B cell (primary cell): Measurements from ENCODE around the gene SARNP. TPM values are rescaled to one million over a fixed set of nuclear protein-coding genes. Genes with fewer than 3 reads are reported as not detected.

Source experiments
- ATAC-seq: fragments of 200-7000 bp; cut with Tn5 transposase; one replicate; pipeline ENCODE4 v1.10.0; 2021; ENCODE audit warnings: low read depth, mild to moderate bottlenecking, moderate number of reproducible peaks, moderate library complexity
- CTCF ChIA-PET: fragments of 350-600 bp; sonication (Branson Sonifier 250); formaldehyde crosslinking; loops from one replicate; lab custom pipeline; 2021; ENCODE audit warnings: antibody characterized with exemption, inconsistent platforms; lab: Charles Lee
- POLR2A ChIA-PET: fragments of 350-600 bp; sonication (Branson Sonifier 250); formaldehyde crosslinking; loops from one replicate; lab custom pipeline; 2021; ENCODE audit warnings: antibody characterized with exemption; lab: Charles Lee
- DNase-seq: peaks from one replicate; pipeline ENCODE4 v3.0.0; 2013
- H2AFZ ChIP-seq: 2 replicates; pipeline ENCODE4 v1.6.1; 2012; ENCODE audit warnings: mild to moderate bottlenecking, low read depth, low read length; ENCODE audit not compliant: insufficient read depth, poor library complexity, severe bottlenecking
- H3K27ac ChIP-seq, 2 donors: 1 replicate in 1 of 2; 2 replicates in 1 of 2; pipeline ENCODE4 v1.5.1; 2012 to 2013; ENCODE audit warnings: low read length in 2 of 2, mild to moderate bottlenecking in 2 of 2, moderate library complexity in 1 of 2
- H3K27me3 ChIP-seq, 4 experiments: fragments of 200-600 bp in 1 of 4; sonication (generic) in 1 of 4; replicated peaks in 1 of 4; 1 replicate in 2 of 4; 2 replicates in 2 of 4; pipeline versions ENCODE4 v1.6.1 to v1.7.0; 2013 to 2016; ENCODE audit warnings: low read length in 3 of 4, mild to moderate bottlenecking in 2 of 4, mixed read lengths in 1 of 4, moderate library complexity in 1 of 4; ENCODE audit not compliant: insufficient read depth in 4 of 4, control insufficient read depth in 3 of 4; ENCODE audit errors: control extremely low read depth in 1 of 4
- H3K36me3 ChIP-seq, 2 experiments: replicated peaks in 1 of 2; 1 replicate in 1 of 2; 2 replicates in 1 of 2; pipeline versions ENCODE4 v1.6.1 to v1.7.1; 2013; ENCODE audit warnings: low read length in 1 of 2; ENCODE audit not compliant: insufficient read depth in 2 of 2, control insufficient read depth in 1 of 2; ENCODE audit errors: control extremely low read depth in 1 of 2, extremely low read depth in 1 of 2
- H3K4me1 ChIP-seq, 2 donors: fragments of 200-600 bp in 1 of 2; sonication (generic) in 1 of 2; 1 replicate in 1 of 2; 2 replicates in 1 of 2; pipeline versions ENCODE4 v1.5.1 to v1.6.1; 2013 to 2017; ENCODE audit warnings: low read length in 2 of 2; ENCODE audit not compliant: control insufficient read depth in 2 of 2, insufficient read depth in 2 of 2
- H3K4me2 ChIP-seq: replicated peaks from 2 replicates; pipeline ENCODE3; 2012; ENCODE audit warnings: mild to moderate bottlenecking, low read depth, low read length; ENCODE audit not compliant: poor library complexity, severe bottlenecking
- H3K4me3 ChIP-seq, 5 experiments: fragments of 200-600 bp in 1 of 5; sonication (generic) in 1 of 5; 1 replicate in 3 of 5; 2 replicates in 2 of 5; pipeline versions ENCODE4 v1.5.1 to v1.7.0; 2011 to 2016; ENCODE audit warnings: low read length in 4 of 5, mild to moderate bottlenecking in 4 of 5, low read depth in 2 of 5, control low read depth in 1 of 5, moderate library complexity in 1 of 5; ENCODE audit not compliant: insufficient read depth in 1 of 5; ENCODE audit errors: control extremely low read depth in 1 of 5, extremely low read depth in 1 of 5
- H3K79me2 ChIP-seq: fragments of 200-600 bp; sonication (generic); one replicate; pipeline ENCODE4 v1.6.0; 2016; ENCODE audit warnings: low read length; ENCODE audit not compliant: control insufficient read depth, insufficient read depth
- H3K9ac ChIP-seq: fragments of 200-600 bp; sonication (generic); 2 replicates; pipeline ENCODE4 v1.6.1; 2017; ENCODE audit warnings: mild to moderate bottlenecking, low read length, moderate library complexity
- H3K9me3 ChIP-seq, 3 donors: one replicate each; pipeline versions ENCODE4 v1.6.1 to v1.7.1; 2013; ENCODE audit warnings: low read length in 2 of 3; ENCODE audit not compliant: control insufficient read depth in 2 of 3, insufficient read depth in 1 of 3; ENCODE audit errors: control extremely low read depth in 1 of 3
- H4K20me1 ChIP-seq: 2 replicates; pipeline ENCODE4 v1.6.0; 2012; ENCODE audit warnings: mild to moderate bottlenecking, low read length; ENCODE audit not compliant: insufficient read depth, control insufficient read depth, poor library complexity, severe bottlenecking
- H3K27ac Mint-ChIP-seq: one replicate; pipeline ENCODE4 v1.8.0; 2021; ENCODE audit warnings: mixed read lengths
- H3K27me3 Mint-ChIP-seq: one replicate; pipeline ENCODE4 v1.8.0; 2021; ENCODE audit warnings: mixed read lengths
- H3K4me1 Mint-ChIP-seq: one replicate; pipeline ENCODE4 v1.8.0; 2021; ENCODE audit warnings: mixed read lengths
- H3K4me3 Mint-ChIP-seq: one replicate; pipeline ENCODE4 v1.8.0; 2021; ENCODE audit warnings: mixed read lengths
- H3K9me3 Mint-ChIP-seq: one replicate; pipeline ENCODE4 v1.8.0; 2022; ENCODE audit warnings: mixed read lengths; ENCODE audit not compliant: insufficient read depth
- CTCF ChIP-seq: fragments of 200-600 bp; IDR thresholded peaks from one replicate; pipeline ENCODE4 v1.8.0; 2022; ENCODE audit warnings: antibody characterized with exemption, mild to moderate bottlenecking
- EZH2 ChIP-seq: IDR thresholded peaks from 2 replicates; pipeline ENCODE4 v1.6.1; 2012; ENCODE audit warnings: borderline replicate concordance, low read depth, mild to moderate bottlenecking, moderate library complexity, low read length; ENCODE audit not compliant: insufficient read depth, poor library complexity, severe bottlenecking
- WGBS: methylation state at CpG from one replicate; pipeline ENCODE4 v1.1.5; 2013; ENCODE audit warnings: missing lambda C conversion rate; ENCODE audit not compliant: insufficient coverage; 5-methylcytosine and 5-hydroxymethylcytosine counted together
- intact Hi-C: fragments of 100-400 bp; cut with micrococcal nuclease; formaldehyde crosslinking; loops from one replicate; pipeline ENCODE4 v1.10.0; 2022
- polyA plus RNA-seq: library from polyadenylated mRNA; depleted of rRNA; stranded (reverse); fragments of >200 nt; gene quantifications from 2 replicates; pipeline ENCODE4 v1.2.3, GENCODE V29; 2012
- total RNA-seq, 2 donors: library from RNA; stranded (reverse); fragments of 120-200 nt in 1 of 2; gene quantifications; 1 replicate in 1 of 2; 2 replicates in 1 of 2; pipeline versions ENCODE4 v1.2.3 to v1.2.4, GENCODE V29; 2013 to 2022

Gene SARNP
- total and polyA plus RNA-seq, 2 donors (not counting 1 experiment from before 2014, with no cell fraction given): 22.6 to 46.4 TPM

- Histone ChIP-seq H3K4me3 (no peak overlapping the region), H3K36me3 (peaks cover 19 to 68% of the 10 kb centered on the region in 2 experiments), H4K20me1 (no peaks in the 10 kb centered on the region), H3K9me3 (no peaks in the 10 kb centered on the region), H3K27me3 (no peaks in the 10 kb centered on the region), H2AFZ (no peak overlapping the region), H3K79me2 (peaks cover 32% of the 10 kb centered on the region), H3K4me1 (no peaks in the 10 kb centered on the region), H3K4me2 (no peak overlapping the region), H3K27ac (no peak overlapping the region), H3K9ac (no peak overlapping the region)
- intact Hi-C loops: no loop called here
- ATAC-seq (no peak), DNase-seq (no peak)
- Mint-ChIP-seq H3K9me3 (no peaks in the 10 kb centered on the region), H3K4me3 (no peak overlapping the region), H3K27me3 (no peaks in the 10 kb centered on the region), H3K4me1 (no peaks in the 10 kb centered on the region), H3K27ac (no peak overlapping the region)
- 99% methylated on average over 7 of the region's 7 CpGs for WGBS
- ChIA-PET CTCF (interaction anchor here (1.2 to 2.5 kb wide), 2 partner anchors 8 to 15 kb away, joined by 5 to 6 read pairs; no protein-coding TSS in a partner anchor), POLR2A (no interaction called here)
- TF ChIP-seq EZH2 (no peak), CTCF (no peak)
These were observed 29.0 kb downstream of the SARNP start for GRCh38 chr12:55788546-55788945.

DNA sequence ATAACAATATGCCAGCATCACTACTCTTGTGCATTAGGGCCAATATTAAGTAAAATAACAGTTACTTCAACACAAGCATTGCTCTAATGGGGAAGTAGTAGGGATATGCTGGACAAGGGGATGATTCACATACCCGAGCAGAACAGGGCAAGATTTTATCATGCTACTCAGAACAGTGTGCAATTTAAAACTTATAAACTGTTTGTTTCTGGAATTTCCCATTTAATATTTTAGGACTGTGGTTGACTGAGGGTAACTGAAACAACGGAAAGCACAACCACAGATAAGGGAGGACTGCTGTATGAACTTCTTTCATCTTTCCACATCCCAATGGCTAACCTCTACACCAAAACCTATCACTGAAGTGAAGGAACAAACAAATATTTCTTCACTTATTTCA is 36.8 kb downstream of the SARNP start:
- no peak overlapping the region for H3K9ac ChIP-seq
- no peaks in the 10 kb centered on the region for H3K4me1 Mint-ChIP-seq
- peaks cover 15% of the 10 kb centered on the region for H3K79me2 ChIP-seq
- no peak for ATAC-seq
- H3K9me3 Mint-ChIP-seq: no peaks in the 10 kb centered on the region
- no peak overlapping the region for H3K27ac Mint-ChIP-seq
- ChIA-PET POLR2A (no interaction called here), CTCF (interaction anchor here (0.6 kb wide), 1 partner anchor 1501 kb away, joined by 3 read pairs; no protein-coding TSS in a partner anchor)
- H3K9me3 ChIP-seq: no peaks in the 10 kb centered on the region
- H3K4me3 ChIP-seq: no peak overlapping the region
- H2AFZ ChIP-seq: no peak overlapping the region
- intact Hi-C loops: no loop called here
- no CpG with 5 or more reads among the region's 2 CpGs for WGBS
- H3K4me1 ChIP-seq: no peaks in the 10 kb centered on the region
- DNase-seq: no peak
- peaks cover 19 to 69% of the 10 kb centered on the region in 2 experiments for H3K36me3 ChIP-seq
- no peak overlapping the region for H3K4me2 ChIP-seq
- H3K4me3 Mint-ChIP-seq: no peak overlapping the region
- TF ChIP-seq CTCF: no peak
- no peak for TF ChIP-seq EZH2
- H4K20me1 ChIP-seq: peaks cover 5% of the 10 kb centered on the region
- no peak overlapping the region for H3K27ac ChIP-seq
- H3K27me3 Mint-ChIP-seq: no peaks in the 10 kb centered on the region
- H3K27me3 ChIP-seq: no peaks in the 10 kb centered on the region
